H1 (cell line): ENCODE data around the gene DIP2C. TPM values are rescaled to one million over a fixed set of nuclear protein-coding genes. Genes with fewer than 3 reads are reported as not detected.

Experiments
- CTCF ChIA-PET: fragments of 300-600 bp; sonication (Branson Sonifier 250); formaldehyde crosslinking; loops from one replicate; lab custom pipeline; 2021; ENCODE audit not compliant: partially characterized antibody; lab: Charles Lee
- POLR2A ChIA-PET: fragments of 300-600 bp; sonication (Branson Sonifier 250); formaldehyde crosslinking; loops from one replicate; lab custom pipeline; 2021; ENCODE audit warnings: inconsistent platforms; ENCODE audit not compliant: partially characterized antibody; lab: Charles Lee
- DNase-seq, 2 experiments: peaks; one replicate each; pipeline versions ENCODE4 v3.0.0 to v3.0.0-alpha.2; 2010 to 2022; ENCODE audit warnings: low spot score in 2 of 2, low read depth in 1 of 2, mixed read lengths in 1 of 2
- FAIRE-seq: peaks from 2 replicates; lab custom pipeline; 2011; peaks lifted over from hg19 to GRCh38; lab: Jason Lieb, UNC
- H2AFZ ChIP-seq: 2 replicates; pipeline ENCODE4 v1.8.1; 2012; ENCODE audit warnings: low read length, inconsistent platforms
- H2AK5ac ChIP-seq: 2 replicates; pipeline ENCODE4 v1.6.1; 2013; ENCODE audit warnings: low read depth, low read length
- H2BK120ac ChIP-seq: replicated peaks from 2 replicates; pipeline ENCODE3; 2013; ENCODE audit warnings: low read depth, low read length, inconsistent platforms
- H2BK12ac ChIP-seq: 2 replicates; pipeline ENCODE4 v1.6.1; 2013; ENCODE audit warnings: low read depth, low read length
- H2BK15ac ChIP-seq: 2 replicates; pipeline ENCODE4 v1.6.1; 2013; ENCODE audit warnings: low read length
- H2BK20ac ChIP-seq: 2 replicates; pipeline ENCODE4 v1.6.1; 2013; ENCODE audit warnings: low read length
- H2BK5ac ChIP-seq: 2 replicates; pipeline ENCODE4 v1.6.1; 2013; ENCODE audit warnings: low read depth, low read length
- H3K14ac ChIP-seq: 2 replicates; pipeline ENCODE4 v1.6.1; 2013; ENCODE audit warnings: inconsistent platforms; ENCODE audit not compliant: insufficient read length
- H3K18ac ChIP-seq: 2 replicates; pipeline ENCODE4 v1.6.1; 2013; ENCODE audit warnings: low read length; ENCODE audit errors: extremely low read depth
- H3K23ac ChIP-seq: 2 replicates; pipeline ENCODE4 v1.6.1; 2013; ENCODE audit warnings: inconsistent platforms; ENCODE audit not compliant: insufficient read length
- H3K23me2 ChIP-seq: 2 replicates; pipeline ENCODE4 v1.6.1; 2013; ENCODE audit warnings: low read depth, low read length
- H3K27ac ChIP-seq: 2 replicates; pipeline ENCODE4 v1.6.1; 2011; ENCODE audit warnings: low read depth, low read length, inconsistent platforms
- H3K27me3 ChIP-seq, 4 experiments: replicated peaks in 1 of 4; 1 replicate in 1 of 4; 2 replicates in 3 of 4; pipeline versions ENCODE4 v1.6.1 to v1.8.1; 2011 to 2013; ENCODE audit warnings: low read length in 3 of 4, mild to moderate bottlenecking in 3 of 4, inconsistent platforms in 2 of 4, mixed read lengths in 2 of 4, moderate library complexity in 1 of 4; ENCODE audit not compliant: control insufficient read depth in 3 of 4, insufficient read depth in 3 of 4; ENCODE audit errors: extremely low read depth in 1 of 4
- H3K36me3 ChIP-seq, 4 experiments: 2 replicates each; pipeline versions ENCODE4 v1.6.1 to v1.8.1; 2011 to 2013; ENCODE audit warnings: mild to moderate bottlenecking in 4 of 4, low read length in 3 of 4, moderate library complexity in 2 of 4, control low read depth in 1 of 4, inconsistent platforms in 1 of 4; ENCODE audit not compliant: insufficient read depth in 4 of 4, control insufficient read depth in 2 of 4
- H3K4ac ChIP-seq: replicated peaks from 2 replicates; pipeline ENCODE3; 2013; ENCODE audit warnings: low read length, low read depth, mixed read lengths, inconsistent platforms; ENCODE audit not compliant: insufficient read length
- H3K4me1 ChIP-seq, 4 experiments: replicated peaks in 1 of 4; 1 replicate in 1 of 4; 2 replicates in 3 of 4; pipeline versions ENCODE4 v1.6.1 to v1.8.1; 2011 to 2013; ENCODE audit warnings: low read length in 3 of 4, inconsistent platforms in 2 of 4, mixed read lengths in 1 of 4; ENCODE audit not compliant: insufficient read depth in 4 of 4, control insufficient read depth in 3 of 4
- H3K4me2 ChIP-seq, 2 experiments: 2 replicates each; pipeline versions ENCODE4 v1.6.1 to v1.8.1; 2011 to 2013; ENCODE audit warnings: low read depth in 2 of 2, low read length in 2 of 2, control low read depth in 1 of 2, inconsistent platforms in 1 of 2, mild to moderate bottlenecking in 1 of 2; ENCODE audit not compliant: insufficient read depth in 1 of 2
- H3K4me3 ChIP-seq, 4 experiments: fragments of 200-600, 300-600 bp in 1 of 4; sonication (generic), shearing (Covaris generic), sonication (Bioruptor Twin) in 1 of 4; 2 replicates each; pipeline versions ENCODE4 v1.5.1 to v1.8.1; 2011 to 2016; ENCODE audit warnings: low read length in 4 of 4, low read depth in 3 of 4, control low read depth in 2 of 4, inconsistent platforms in 2 of 4, mild to moderate bottlenecking in 2 of 4, mixed read lengths in 1 of 4, moderate library complexity in 1 of 4; ENCODE audit not compliant: insufficient read depth in 2 of 4; ENCODE audit errors: extremely low read depth in 1 of 4
- H3K56ac ChIP-seq: replicated peaks from 2 replicates; pipeline ENCODE3; 2013; ENCODE audit warnings: low read depth, mild to moderate bottlenecking, mixed read lengths, low read length, inconsistent platforms; ENCODE audit not compliant: insufficient read length
- H3K79me1 ChIP-seq: 2 replicates; pipeline ENCODE4 v1.6.1; 2013; ENCODE audit warnings: low read depth, low read length, control low read depth
- H3K79me2 ChIP-seq, 2 experiments: 2 replicates each; pipeline versions ENCODE4 v1.6.1 to v1.8.1; 2012 to 2013; ENCODE audit warnings: low read length in 2 of 2, mild to moderate bottlenecking in 2 of 2, inconsistent platforms in 1 of 2; ENCODE audit not compliant: insufficient read depth in 2 of 2, control insufficient read depth in 1 of 2
- H3K9ac ChIP-seq, 4 experiments: replicated peaks in 1 of 4; 1 replicate in 1 of 4; 2 replicates in 3 of 4; pipeline versions ENCODE4 v1.6.1 to v1.8.1; 2011 to 2013; ENCODE audit warnings: low read depth in 3 of 4, low read length in 3 of 4, control low read depth in 2 of 4, mild to moderate bottlenecking in 2 of 4, moderate library complexity in 2 of 4, inconsistent platforms in 1 of 4; ENCODE audit errors: extremely low read depth in 1 of 4
- H3K9me3 ChIP-seq, 2 experiments: 2 replicates each; pipeline versions ENCODE4 v1.6.1 to v1.8.1; 2012 to 2013; ENCODE audit warnings: mild to moderate bottlenecking in 2 of 2, moderate library complexity in 2 of 2, control low read depth in 1 of 2, inconsistent platforms in 1 of 2, low read depth in 1 of 2, low read length in 1 of 2, mixed read lengths in 1 of 2; ENCODE audit not compliant: insufficient read depth in 2 of 2
- H4K20me1 ChIP-seq, 2 experiments: replicated peaks in 1 of 2; 2 replicates each; pipeline versions ENCODE3 to v1.8.1; 2011 to 2013; ENCODE audit warnings: inconsistent platforms in 2 of 2, low read length in 2 of 2, mild to moderate bottlenecking in 1 of 2; ENCODE audit not compliant: insufficient read depth in 2 of 2, control insufficient read depth in 1 of 2
- H4K5ac ChIP-seq: 2 replicates; pipeline ENCODE4 v1.6.1; 2013; ENCODE audit warnings: low read length, low read depth, mixed read lengths, inconsistent platforms; ENCODE audit not compliant: insufficient read length
- H4K8ac ChIP-seq: 2 replicates; pipeline ENCODE4 v1.8.0; 2013; ENCODE audit warnings: mild to moderate bottlenecking, moderate library complexity, low read length, inconsistent platforms; ENCODE audit not compliant: insufficient read depth; ENCODE audit errors: extremely low read depth
- H4K91ac ChIP-seq: replicated peaks from 2 replicates; pipeline ENCODE3; 2013; ENCODE audit warnings: low read length, mixed read lengths, inconsistent platforms; ENCODE audit not compliant: insufficient read length
- EGR1 ChIP-seq: IDR thresholded peaks from 2 replicates; pipeline ENCODE4 v1.6.1; 2011; ENCODE audit warnings: low read depth, low read length, borderline replicate concordance
- GABPA ChIP-seq: IDR thresholded peaks from 2 replicates; pipeline ENCODE4 v1.6.1; 2011; ENCODE audit warnings: mild to moderate bottlenecking, low read length, moderate library complexity, borderline replicate concordance; ENCODE audit not compliant: insufficient read depth
- HDAC6 ChIP-seq: IDR thresholded peaks from one replicate; pipeline ENCODE4 v1.7.1; 2012; ENCODE audit warnings: low read depth, mild to moderate bottlenecking, inconsistent platforms, low read length, moderate library complexity
- JUND ChIP-seq: IDR thresholded peaks from 2 replicates; pipeline ENCODE4 v1.6.1; 2011; ENCODE audit warnings: mild to moderate bottlenecking, improper control_type of control experiment, low read length
- TBP ChIP-seq: IDR thresholded peaks from 2 replicates; pipeline ENCODE4 v1.6.1; 2011; ENCODE audit warnings: low read depth, low read length, improper control_type of control experiment
- WGBS, 2 experiments: shearing (Covaris generic) in 1 of 2; methylation state at CpG; one replicate each; pipeline versions ENCODE4 v1.1.6 to v1.1.7; 2013 to 2015; ENCODE audit warnings: low lambda C conversion rate in 2 of 2, mixed read lengths in 2 of 2, inconsistent platforms in 1 of 2, low coverage in 1 of 2, missing lambda C conversion rate in 1 of 2; ENCODE audit not compliant: insufficient replicate concordance in 2 of 2, insufficient coverage in 1 of 2, insufficient read length in 1 of 2; ENCODE audit errors: extremely low coverage in 1 of 2, missing lambda C conversion rate in 1 of 2; 5-methylcytosine and 5-hydroxymethylcytosine counted together
- polyA plus RNA-seq, 7 experiments: library from polyadenylated mRNA; depleted of rRNA in 3 of 7; stranded (reverse) in 5 of 7; unstranded in 2 of 7; fragments of >200 nt in 5 of 7; fragments of 200-250 nt in 2 of 7; gene quantifications; 1 replicate in 5 of 7; 2 replicates in 1 of 7; 4 replicates in 1 of 7; pipeline versions ENCODE4 v1.2.1 to v1.2.3, GENCODE V29; 2011 to 2013; ENCODE audit warnings: missing spikeins in 2 of 7, mixed read lengths in 2 of 7
- total RNA-seq: library from RNA; stranded (reverse); fragmentation: NEBNext Ultra II Directional; extraction: Animal tissue kit (Norgen Biotek cat#: 25700); gene quantifications from 2 replicates; pipeline ENCODE4 v1.2.1, GENCODE V29; 2021

Gene DIP2C
- total and polyA plus RNA-seq, 2 of the 8 experiments (the other 6 are each of a cell fraction or from before 2014, with no cell fraction given): 3.8 to 9.3 TPM

DNA sequence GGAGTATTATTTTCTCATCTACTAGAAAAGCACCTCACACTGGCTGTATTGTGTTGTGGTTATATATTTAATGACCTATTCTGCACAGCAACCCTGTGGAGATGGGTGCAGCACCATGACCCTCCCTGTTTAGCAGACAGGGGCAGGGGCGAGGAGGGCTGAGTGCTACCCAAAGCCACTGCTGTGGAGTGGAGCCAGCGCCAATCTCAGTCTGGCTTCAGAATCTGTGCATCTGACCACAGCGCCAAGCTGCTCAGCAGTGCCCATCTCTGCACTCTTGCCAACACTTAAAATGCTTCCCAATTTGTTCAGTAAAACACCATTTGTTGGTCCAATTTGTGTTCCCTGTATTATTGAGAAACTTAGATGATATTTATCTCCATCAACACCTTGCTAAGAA, 315.1 kb downstream of the DIP2C start:
- no peak for TF ChIP-seq JUND
- TF ChIP-seq HDAC6: no peak
- TF ChIP-seq EGR1: no peak
- no peak for TF ChIP-seq TBP
- no peak for TF ChIP-seq GABPA
- ChIA-PET CTCF (interaction anchor here (0.5 kb wide), 1 partner anchor 552 kb away, joined by 5 read pairs; no protein-coding TSS in a partner anchor), POLR2A (no interaction called here)
- no peak overlapping the region for H3K4me2 ChIP-seq
- no peak overlapping the region for H2BK120ac ChIP-seq
- H3K56ac ChIP-seq: no peak overlapping the region
- H4K8ac ChIP-seq: no peak overlapping the region
- H4K20me1 ChIP-seq: peaks cover 0 to 4% of the 10 kb centered on the region in 2 experiments
- no peaks in the 10 kb centered on the region; the same call in 1 of the 2 replicates for H3K23me2 ChIP-seq
- DNase-seq: no peak
- no peak overlapping the region for H2AK5ac ChIP-seq
- no peak overlapping the region for H2BK12ac ChIP-seq
- peaks cover 0 to 6% of the 10 kb centered on the region in 2 experiments; a peak in 1 of 4 replicates for H3K9me3 ChIP-seq
- FAIRE-seq: no peak
- peaks cover 0 to 4% of the 10 kb centered on the region in 2 experiments; a peak in 1 of 4 replicates for H3K79me2 ChIP-seq
- no peak overlapping the region for H4K91ac ChIP-seq
- H2BK20ac ChIP-seq: no peak overlapping the region
- H3K18ac ChIP-seq: no peak overlapping the region
- H3K23ac ChIP-seq: no peak overlapping the region
- no peak overlapping the region for H3K4me3 ChIP-seq
- H2BK15ac ChIP-seq: no peak overlapping the region
- no peak overlapping the region for H4K5ac ChIP-seq
- H3K36me3 ChIP-seq: no peaks in the 10 kb centered on the region; a peak in 1 of 8 replicates
- H3K27ac ChIP-seq: no peak overlapping the region
- no peak overlapping the region for H2BK5ac ChIP-seq
- H3K4me1 ChIP-seq: peaks cover 0 to 5% (median 1%) of the 10 kb centered on the region in 4 experiments; a peak in 3 of 7 replicates
- no peaks in the 10 kb centered on the region for H3K79me1 ChIP-seq
- WGBS, 2 experiments: 97% methylated on average over 3 of the region's 3 CpGs; no CpG with 5 or more reads in 1 of the 2 experiments
- no peak overlapping the region for H3K9ac ChIP-seq
- no peaks in the 10 kb centered on the region for H3K27me3 ChIP-seq
- H3K4ac ChIP-seq: no peak overlapping the region
- no peak overlapping the region for H2AFZ ChIP-seq
- H3K14ac ChIP-seq: no peak overlapping the region
